ENCODE results near the gene MAN1C1.
"Not testable (repeated sequence)": the region's sequence is repeated elsewhere in the genome, so short reads cannot be mapped to it uniquely, and the experiment has no call there.

MAN1C1 gene

GRCh38 chr1:25624156-25624555 lies 7.6 kb downstream of the MAN1C1 start:
- no peaks in the 10 kb centered on the region for H3K9me3 ChIP-seq (ENCODE audit: insufficient read depth, low read depth, low read length)
- 93% methylated on average over 3 of the region's 3 CpGs for WGBS
- 0 out of 2 replicates have a peak, but pooled peaks cover 3% of the 10 kb centered on the region for H3K27me3 ChIP-seq (ENCODE audit: insufficient read depth, low read length)
- no peak overlapping the region for H3K9ac ChIP-seq (ENCODE audit: low read depth, low read length)
- H3K27ac ChIP-seq (ENCODE audit: low read depth, low read length): no peak overlapping the region
- H3K4me1 ChIP-seq (ENCODE audit: insufficient read depth, low read length): no peaks in the 10 kb centered on the region
- H3K36me3 ChIP-seq (ENCODE audit: insufficient read depth, low read length): no peaks in the 10 kb centered on the region
- H3K4me3 ChIP-seq (ENCODE audit: low read length): no peak overlapping the region

- Histone ChIP-seq H3K4me1 (ENCODE audit: insufficient read depth, low read length) (no peaks in the 10 kb centered on the region), H3K27ac (ENCODE audit: low read depth, low read length) (no peak overlapping the region), H3K27me3 (ENCODE audit: insufficient read depth, low read length) (0 out of 2 replicates have a peak, but pooled peaks cover 3% of the 10 kb centered on the region), H3K9me3 (ENCODE audit: insufficient read depth, low read depth, low read length) (no peaks in the 10 kb centered on the region), H3K9ac (ENCODE audit: low read depth, low read length) (no peak overlapping the region), H3K36me3 (ENCODE audit: insufficient read depth, low read length) (no peaks in the 10 kb centered on the region), H3K4me3 (ENCODE audit: low read length) (no peak overlapping the region)
- 92% methylated on average over 4 of the region's 5 CpGs for WGBS
Observed at GRCh38 chr1:25624604-25625003, 8.0 kb downstream of the MAN1C1 start.

- WGBS: 100% methylated on average over 1 of the region's 2 CpGs
- H3K4me1 ChIP-seq (ENCODE audit: insufficient read depth, low read length): no peaks in the 10 kb centered on the region
- no peaks in the 10 kb centered on the region for H3K9me3 ChIP-seq (ENCODE audit: insufficient read depth, low read depth, low read length)
- H3K4me3 ChIP-seq (ENCODE audit: low read length): no peak overlapping the region
- H3K9ac ChIP-seq (ENCODE audit: low read depth, low read length): no peak overlapping the region
- 0 out of 2 replicates have a peak, but pooled peaks cover 3% of the 10 kb centered on the region for H3K27me3 ChIP-seq (ENCODE audit: insufficient read depth, low read length)
- H3K36me3 ChIP-seq (ENCODE audit: insufficient read depth, low read length): no peaks in the 10 kb centered on the region
- no peak overlapping the region for H3K27ac ChIP-seq (ENCODE audit: low read depth, low read length)
Observed at GRCh38 chr1:25626018-25626417, 9.4 kb downstream of the MAN1C1 start.

- H3K9me3 ChIP-seq (ENCODE audit: insufficient read depth, low read depth, low read length): no peaks in the 10 kb centered on the region
- H3K36me3 ChIP-seq (ENCODE audit: insufficient read depth, low read length): no peaks in the 10 kb centered on the region
- no peaks in the 10 kb centered on the region for H3K27me3 ChIP-seq (ENCODE audit: insufficient read depth, low read length)
- H3K27ac ChIP-seq (ENCODE audit: low read depth, low read length): no peak overlapping the region
- no peaks in the 10 kb centered on the region for H3K4me1 ChIP-seq (ENCODE audit: insufficient read depth, low read length)
- no peak overlapping the region for H3K4me3 ChIP-seq (ENCODE audit: low read length)
- 94% methylated on average over 4 of the region's 5 CpGs for WGBS
- H3K9ac ChIP-seq (ENCODE audit: low read depth, low read length): no peak overlapping the region
Observed at GRCh38 chr1:25628741-25629421, 12.3 kb downstream of the MAN1C1 start.

- Histone ChIP-seq H3K4me3 (ENCODE audit: low read length) (no peak overlapping the region), H3K9me3 (ENCODE audit: insufficient read depth, low read depth, low read length) (peaks cover under 1% of the 10 kb centered on the region; the same call in 1 of the 2 replicates), H3K36me3 (ENCODE audit: insufficient read depth, low read length) (no peaks in the 10 kb centered on the region), H3K27me3 (ENCODE audit: insufficient read depth, low read length) (no peaks in the 10 kb centered on the region), H3K4me1 (ENCODE audit: insufficient read depth, low read length) (no peaks in the 10 kb centered on the region), H3K27ac (ENCODE audit: low read depth, low read length) (no peak overlapping the region), H3K9ac (ENCODE audit: low read depth, low read length) (no peak overlapping the region)
- WGBS: 90% methylated on average over 3 of the region's 4 CpGs
Observed at GRCh38 chr1:25629836-25630235, 13.2 kb downstream of the MAN1C1 start.

- 92% methylated on average over 11 of the region's 11 CpGs for WGBS
- no peak overlapping the region for H3K9ac ChIP-seq (ENCODE audit: low read depth, low read length)
- H3K27ac ChIP-seq (ENCODE audit: low read depth, low read length): no peak overlapping the region
- no peaks in the 10 kb centered on the region for H3K4me1 ChIP-seq (ENCODE audit: insufficient read depth, low read length)
- peaks cover 12% of the 10 kb centered on the region for H3K9me3 ChIP-seq (ENCODE audit: insufficient read depth, low read depth, low read length)
- no peaks in the 10 kb centered on the region for H3K27me3 ChIP-seq (ENCODE audit: insufficient read depth, low read length)
- H3K36me3 ChIP-seq (ENCODE audit: insufficient read depth, low read length): no peaks in the 10 kb centered on the region
- H3K4me3 ChIP-seq (ENCODE audit: low read length): no peak overlapping the region
Observed at GRCh38 chr1:25631750-25632485, 15.3 kb downstream of the MAN1C1 start.

- no peak overlapping the region for H3K27ac ChIP-seq (ENCODE audit: low read depth, low read length)
- H3K36me3 ChIP-seq (ENCODE audit: insufficient read depth, low read length): no peaks in the 10 kb centered on the region
- 96% methylated on average over 2 of the region's 2 CpGs for WGBS
- no peak overlapping the region for H3K9ac ChIP-seq (ENCODE audit: low read depth, low read length)
- peaks cover 14% of the 10 kb centered on the region for H3K9me3 ChIP-seq (ENCODE audit: insufficient read depth, low read depth, low read length)
- no peaks in the 10 kb centered on the region for H3K4me1 ChIP-seq (ENCODE audit: insufficient read depth, low read length)
- no peak overlapping the region for H3K4me3 ChIP-seq (ENCODE audit: low read length)
- no peaks in the 10 kb centered on the region for H3K27me3 ChIP-seq (ENCODE audit: insufficient read depth, low read length)
Observed at GRCh38 chr1:25634066-25634465, 17.5 kb downstream of the MAN1C1 start.

- no peak overlapping the region for H3K27ac ChIP-seq (ENCODE audit: low read depth, low read length)
- WGBS: 87% methylated on average over 2 of the region's 2 CpGs
- no peaks in the 10 kb centered on the region for H3K27me3 ChIP-seq (ENCODE audit: insufficient read depth, low read length)
- no peaks in the 10 kb centered on the region for H3K4me1 ChIP-seq (ENCODE audit: insufficient read depth, low read length)
- no peak overlapping the region for H3K9ac ChIP-seq (ENCODE audit: low read depth, low read length)
- peaks cover 14% of the 10 kb centered on the region for H3K9me3 ChIP-seq (ENCODE audit: insufficient read depth, low read depth, low read length)
- no peak overlapping the region for H3K4me3 ChIP-seq (ENCODE audit: low read length)
- no peaks in the 10 kb centered on the region for H3K36me3 ChIP-seq (ENCODE audit: insufficient read depth, low read length)
Observed at GRCh38 chr1:25634896-25635295, 18.3 kb downstream of the MAN1C1 start.

GRCh38 chr1:25636141-25636540 lies 19.6 kb downstream of the MAN1C1 start:
- not testable (repeated sequence) for H3K27me3 ChIP-seq (ENCODE audit: insufficient read depth, low read length); H3K36me3 ChIP-seq (ENCODE audit: insufficient read depth, low read length); H3K4me1 ChIP-seq (ENCODE audit: insufficient read depth, low read length); H3K27ac ChIP-seq (ENCODE audit: low read depth, low read length); H3K4me3 ChIP-seq (ENCODE audit: low read length); H3K9ac ChIP-seq (ENCODE audit: low read depth, low read length)
- WGBS: 94% methylated on average over 5 of the region's 7 CpGs
- H3K9me3 ChIP-seq (ENCODE audit: insufficient read depth, low read depth, low read length): peaks cover 14% of the 10 kb centered on the region

- H3K27me3 ChIP-seq (ENCODE audit: insufficient read depth, low read length): no peaks in the 10 kb centered on the region
- no peak overlapping the region for H3K9ac ChIP-seq (ENCODE audit: low read depth, low read length)
- H3K9me3 ChIP-seq (ENCODE audit: insufficient read depth, low read depth, low read length): peaks cover 6% of the 10 kb centered on the region
- 76% methylated on average over 9 of the region's 10 CpGs for WGBS
- H3K36me3 ChIP-seq (ENCODE audit: insufficient read depth, low read length): no peaks in the 10 kb centered on the region
- no peaks in the 10 kb centered on the region for H3K4me1 ChIP-seq (ENCODE audit: insufficient read depth, low read length)
- no peak overlapping the region for H3K27ac ChIP-seq (ENCODE audit: low read depth, low read length)
- H3K4me3 ChIP-seq (ENCODE audit: low read length): no peak overlapping the region
Observed at GRCh38 chr1:25640646-25641328, 24.2 kb downstream of the MAN1C1 start.

GRCh38 chr1:25641329-25641725 lies 24.7 kb downstream of the MAN1C1 start:
- Histone ChIP-seq H3K9ac (ENCODE audit: low read depth, low read length) (no peak overlapping the region), H3K36me3 (ENCODE audit: insufficient read depth, low read length) (no peaks in the 10 kb centered on the region), H3K27ac (ENCODE audit: low read depth, low read length) (no peak overlapping the region), H3K27me3 (ENCODE audit: insufficient read depth, low read length) (no peaks in the 10 kb centered on the region), H3K4me1 (ENCODE audit: insufficient read depth, low read length) (no peaks in the 10 kb centered on the region), H3K9me3 (ENCODE audit: insufficient read depth, low read depth, low read length) (peaks cover 2% of the 10 kb centered on the region; the same call in 1 of the 2 replicates), H3K4me3 (ENCODE audit: low read length) (no peak overlapping the region)
- 88% methylated on average over 4 of the region's 4 CpGs for WGBS
